Breast epithelium (tissue), 4 donors: ENCODE data around the gene PTPRK. TPM values are rescaled to one million over a fixed set of nuclear protein-coding genes. Genes with fewer than 3 reads are reported as not detected.

Source experiments
- DNase-seq, 2 donors: peaks; one replicate each; pipeline ENCODE4 v3.0.0-alpha.2; 2019; ENCODE audit warnings: low spot score in 2 of 2
- H3K27ac ChIP-seq, 2 donors: fragments of 200-600 bp; sonication (generic) in 1 of 2; one replicate each; pipeline ENCODE4 v1.5.1; 2016 to 2019; ENCODE audit warnings: mild to moderate bottlenecking in 1 of 2
- H3K27me3 ChIP-seq, 2 donors: fragments of 200-600 bp; sonication (generic) in 1 of 2; one replicate each; pipeline versions ENCODE4 v1.5.1 to v1.6.0; 2017 to 2019; ENCODE audit warnings: control low read depth in 1 of 2, mild to moderate bottlenecking in 1 of 2
- H3K36me3 ChIP-seq: fragments of 200-600 bp; one replicate; pipeline ENCODE4 v1.5.1; 2019
- H3K4me1 ChIP-seq, 2 donors: fragments of 200-600 bp; sonication (generic); one replicate each; pipeline ENCODE4 v1.5.1; 2016 to 2019; ENCODE audit warnings: control low read depth in 1 of 2
- H3K4me3 ChIP-seq, 3 donors: fragments of 200-600 bp; sonication (generic); 1 replicate in 2 of 3; 2 replicates in 1 of 3; pipeline ENCODE4 v1.5.1; 2016 to 2019; ENCODE audit warnings: mild to moderate bottlenecking in 3 of 3, moderate library complexity in 2 of 3
- H3K9me3 ChIP-seq, 2 donors: fragments of 200-600 bp; sonication (generic) in 1 of 2; one replicate each; pipeline ENCODE4 v1.5.1; 2016 to 2019; ENCODE audit warnings: control low read depth in 1 of 2
- CTCF ChIP-seq, 3 donors: fragments of 450-650 bp; IDR thresholded peaks; one replicate each; pipeline ENCODE4 v1.5.1; 2016 to 2017; ENCODE audit warnings: antibody characterized with exemption in 3 of 3, mild to moderate bottlenecking in 3 of 3, moderate library complexity in 3 of 3
- POLR2A ChIP-seq: fragments of 450-650 bp; IDR thresholded peaks from one replicate; pipeline ENCODE4 v1.6.1; 2016; ENCODE audit warnings: antibody characterized with exemption, mild to moderate bottlenecking, moderate library complexity
- POLR2AphosphoS5 ChIP-seq, 3 donors: sonication (generic); formaldehyde crosslinking; IDR thresholded peaks; one replicate each; pipeline ENCODE4 v1.6.1; 2017; ENCODE audit warnings: antibody characterized with exemption in 3 of 3
- intact Hi-C: fragments of 100-400 bp; cut with DNase I; formaldehyde crosslinking; loops from one replicate; pipeline ENCODE4 v1.15.1; 2023; ENCODE audit warnings: low total_unique reads
- total RNA-seq, 3 donors: library from RNA; depleted of rRNA; stranded (reverse); fragments of >200 nt; gene quantifications; one replicate each; pipeline ENCODE4 v1.1.0, GENCODE V29; 2016

Gene PTPRK
- total RNA-seq, 3 donors from 2014 or later: 29.1 to 134 (median 77.0) TPM

GRCh38 chr6:128112494-128112893, 407.9 kb downstream of the PTPRK start:
- H3K9me3 ChIP-seq: no peaks in the 10 kb centered on the region
- DNase-seq: no peak
- TF ChIP-seq POLR2AphosphoS5 (IDR thresholded peaks at IDR 0.05) (no peak), POLR2A (no peak), CTCF (IDR thresholded peaks at IDR 0.05) (no peak)
- no peaks in the 10 kb centered on the region for H3K4me1 ChIP-seq
- H3K27ac ChIP-seq: no peak overlapping the region
- intact Hi-C loops: no loop called here
- no peaks in the 10 kb centered on the region for H3K36me3 ChIP-seq
- no peaks in the 10 kb centered on the region for H3K27me3 ChIP-seq
- H3K4me3 ChIP-seq: peak overlapping the region; percentile 2 to 44 (median 12)

- intact Hi-C loops: no loop called here
- H3K36me3 ChIP-seq: no peaks in the 10 kb centered on the region
Measured at GRCh38 chr6:128111096-128111495, 409.3 kb downstream of the PTPRK start.

GRCh38 chr6:128107682-128108081, 412.7 kb downstream of the PTPRK start:
- H3K36me3 ChIP-seq: no peaks in the 10 kb centered on the region
- no peak overlapping the region for H3K27ac ChIP-seq
- intact Hi-C loops: no loop called here
- TF ChIP-seq CTCF (IDR thresholded peaks at IDR 0.05) (no peak), POLR2A (no peak), POLR2AphosphoS5 (IDR thresholded peaks at IDR 0.05) (no peak)
- no peaks in the 10 kb centered on the region for H3K9me3 ChIP-seq
- no peak overlapping the region for H3K4me3 ChIP-seq
- H3K4me1 ChIP-seq: no peaks in the 10 kb centered on the region
- H3K27me3 ChIP-seq: no peaks in the 10 kb centered on the region
- no peak for DNase-seq

More at GRCh38 chr6:128111096-128111495, 409.3 kb downstream of the PTPRK start:
- Histone ChIP-seq H3K9me3 (no peaks in the 10 kb centered on the region), H3K27me3 (no peaks in the 10 kb centered on the region), H3K27ac (no peak overlapping the region), H3K4me3 (no peak overlapping the region), H3K4me1 (no peaks in the 10 kb centered on the region)
- DNase-seq: no peak
- no peak for TF ChIP-seq CTCF (IDR thresholded peaks at IDR 0.05)
- TF ChIP-seq POLR2AphosphoS5 (IDR thresholded peaks at IDR 0.05): no peak
- no peak for TF ChIP-seq POLR2A

GRCh38 chr6:128099571-128100197, 420.7 kb downstream of the PTPRK start:
- TF ChIP-seq POLR2AphosphoS5 (IDR thresholded peaks at IDR 0.05) (no peak), POLR2A (no peak), CTCF (IDR thresholded peaks at IDR 0.05) (no peak)
- intact Hi-C loops: no loop called here
- Histone ChIP-seq H3K4me3 (no peak overlapping the region), H3K36me3 (no peaks in the 10 kb centered on the region), H3K9me3 (no peaks in the 10 kb centered on the region), H3K4me1 (no peaks in the 10 kb centered on the region), H3K27ac (no peak overlapping the region), H3K27me3 (no peaks in the 10 kb centered on the region)
- DNase-seq: no peak

GRCh38 chr6:128098000-128098581, 422.3 kb downstream of the PTPRK start:
- H3K9me3 ChIP-seq: no peaks in the 10 kb centered on the region
- H3K4me3 ChIP-seq: no peak overlapping the region
- no peaks in the 10 kb centered on the region for H3K4me1 ChIP-seq
- H3K27ac ChIP-seq: no peak overlapping the region
- DNase-seq: no peak
- H3K36me3 ChIP-seq: no peaks in the 10 kb centered on the region
- TF ChIP-seq POLR2A (no peak), CTCF (IDR thresholded peaks at IDR 0.05) (no peak), POLR2AphosphoS5 (IDR thresholded peaks at IDR 0.05) (no peak)
- H3K27me3 ChIP-seq: no peaks in the 10 kb centered on the region
- intact Hi-C loops: no loop called here
